Kidney (tissue), 14 donors: ENCODE results near the gene FBXO42. TPM values are rescaled to one million over a fixed set of nuclear protein-coding genes. Genes with fewer than 3 reads are reported as not detected.

Experiments
- DNase-seq, 5 donors: peaks; one replicate each; pipeline ENCODE4 v3.0.0-alpha.2; 2013 to 2020
- FAIRE-seq: peaks from 2 replicates; lab custom pipeline; 2012; peaks lifted over from hg19 to GRCh38; lab: Jason Lieb, UNC
- H3K27ac ChIP-seq, 2 donors: one replicate each; pipeline ENCODE4 v1.7.0; 2013; ENCODE audit warnings: low read depth in 2 of 2, low read length in 2 of 2, inconsistent platforms in 1 of 2
- H3K27me3 ChIP-seq: one replicate; pipeline ENCODE4 v1.7.1; 2013; ENCODE audit warnings: low read length, inconsistent platforms; ENCODE audit not compliant: control insufficient read depth, insufficient read depth
- H3K36me3 ChIP-seq, 3 donors: one replicate each; pipeline versions ENCODE4 v1.7.0 to v1.7.1; 2013; ENCODE audit warnings: low read length in 3 of 3, control low read depth in 1 of 3, inconsistent platforms in 1 of 3; ENCODE audit not compliant: insufficient read depth in 3 of 3, control insufficient read depth in 2 of 3
- H3K4me1 ChIP-seq, 3 donors: one replicate each; pipeline versions ENCODE4 v1.7.0 to v1.7.1; 2013; ENCODE audit warnings: low read length in 3 of 3, inconsistent platforms in 1 of 3, low read depth in 1 of 3; ENCODE audit not compliant: control insufficient read depth in 2 of 3, insufficient read depth in 2 of 3
- H3K4me3 ChIP-seq, 3 donors: one replicate each; pipeline versions ENCODE4 v1.7.0 to v1.8.1; 2013; ENCODE audit warnings: low read length in 3 of 3, control low read depth in 1 of 3, inconsistent platforms in 1 of 3
- H3K9ac ChIP-seq, 3 donors: one replicate each; pipeline versions ENCODE4 v1.7.0 to v1.7.1; 2013; ENCODE audit warnings: low read length in 3 of 3, control low read depth in 1 of 3, inconsistent platforms in 1 of 3
- H3K9me3 ChIP-seq, 3 donors: one replicate each; pipeline versions ENCODE4 v1.7.0 to v1.7.1; 2013; ENCODE audit warnings: low read length in 3 of 3, control low read depth in 1 of 3, inconsistent platforms in 1 of 3; ENCODE audit not compliant: control insufficient read depth in 2 of 3, insufficient read depth in 1 of 3
- intact Hi-C: fragments of 100-400 bp; cut with DNase I; formaldehyde crosslinking; loops from one replicate; pipeline ENCODE4 v1.11.1; 2022
- polyA plus RNA-seq: library from polyadenylated mRNA; stranded (reverse); fragments of 350-450 nt; fragmentation: Illumina TruSeq; extraction: RNeasy Lipid Tissue Mini Kit (QIAGEN cat#74804); gene quantifications from one replicate; pipeline ENCODE4 v1.2.3, GENCODE V29; 2014; ENCODE audit warnings: low read depth, low replicate concordance; ENCODE audit not compliant: insufficient read depth
- total RNA-seq: library from RNA; stranded (reverse); fragmentation: NEBNext Ultra II Directional; extraction: Animal tissue kit (Norgen Biotek cat#: 25700); gene quantifications from one replicate; pipeline ENCODE4 v1.2.1, GENCODE V29; 2021
- TF ChIP-seq, protein P1 (sequence below): IDR thresholded peaks from 3 replicates; pipeline ENCODE4 v1.5.1; 2012; ENCODE audit warnings: mild to moderate bottlenecking, moderate library complexity, borderline replicate concordance; ENCODE audit not compliant: insufficient read depth; ENCODE audit errors: extremely low read depth
- donor health status: control.
- donor health status: control.
- donor health status: control.
- donor health status: control.
- donor health status: control.
- donor health status: DM: yes; HTN: yes; CAD: no.
- donor health status: Normal renal cell carcinoma (clear cell type).

FBXO42 gene
- total and polyA plus RNA-seq, 2 donors from 2014 or later, result 14.1 to 22.1 TPM

DNA sequence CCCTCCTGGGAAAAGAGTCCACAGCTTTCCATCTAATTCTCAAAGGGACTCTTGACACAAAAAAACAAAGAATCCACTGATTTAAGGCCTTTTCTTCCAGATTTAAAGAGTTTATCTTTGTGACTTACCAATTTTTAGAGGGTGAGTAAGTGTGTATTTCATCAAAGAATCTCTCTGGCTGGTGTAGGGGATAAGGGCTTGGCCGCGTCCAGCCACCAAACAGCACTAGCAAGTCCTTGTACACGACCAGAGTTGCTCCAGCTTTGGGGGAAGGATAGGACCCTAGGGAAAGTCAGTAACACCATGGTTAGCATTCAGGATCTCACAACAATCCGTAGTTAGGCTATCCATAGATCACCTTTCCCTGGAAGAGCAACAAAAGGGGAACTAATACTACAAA is 95.8 kb downstream of the FBXO42 start:
- Histone ChIP-seq H3K27ac (no peak overlapping the region), H3K9ac (no peak overlapping the region), H3K4me3 (no peak overlapping the region), H3K9me3 (no peaks in the 10 kb centered on the region), H3K36me3 (peaks cover 0 to 39% (median 19%) of the 10 kb centered on the region in 3 donors), H3K4me1 (no peaks in the 10 kb centered on the region), H3K27me3 (no peaks in the 10 kb centered on the region)
- intact Hi-C loops, result no loop called here
- DNase-seq (no peak), FAIRE-seq (no peak)
- TF ChIP-seq, protein P1, sequence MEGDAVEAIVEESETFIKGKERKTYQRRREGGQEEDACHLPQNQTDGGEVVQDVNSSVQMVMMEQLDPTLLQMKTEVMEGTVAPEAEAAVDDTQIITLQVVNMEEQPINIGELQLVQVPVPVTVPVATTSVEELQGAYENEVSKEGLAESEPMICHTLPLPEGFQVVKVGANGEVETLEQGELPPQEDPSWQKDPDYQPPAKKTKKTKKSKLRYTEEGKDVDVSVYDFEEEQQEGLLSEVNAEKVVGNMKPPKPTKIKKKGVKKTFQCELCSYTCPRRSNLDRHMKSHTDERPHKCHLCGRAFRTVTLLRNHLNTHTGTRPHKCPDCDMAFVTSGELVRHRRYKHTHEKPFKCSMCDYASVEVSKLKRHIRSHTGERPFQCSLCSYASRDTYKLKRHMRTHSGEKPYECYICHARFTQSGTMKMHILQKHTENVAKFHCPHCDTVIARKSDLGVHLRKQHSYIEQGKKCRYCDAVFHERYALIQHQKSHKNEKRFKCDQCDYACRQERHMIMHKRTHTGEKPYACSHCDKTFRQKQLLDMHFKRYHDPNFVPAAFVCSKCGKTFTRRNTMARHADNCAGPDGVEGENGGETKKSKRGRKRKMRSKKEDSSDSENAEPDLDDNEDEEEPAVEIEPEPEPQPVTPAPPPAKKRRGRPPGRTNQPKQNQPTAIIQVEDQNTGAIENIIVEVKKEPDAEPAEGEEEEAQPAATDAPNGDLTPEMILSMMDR, result no peak

DNA sequence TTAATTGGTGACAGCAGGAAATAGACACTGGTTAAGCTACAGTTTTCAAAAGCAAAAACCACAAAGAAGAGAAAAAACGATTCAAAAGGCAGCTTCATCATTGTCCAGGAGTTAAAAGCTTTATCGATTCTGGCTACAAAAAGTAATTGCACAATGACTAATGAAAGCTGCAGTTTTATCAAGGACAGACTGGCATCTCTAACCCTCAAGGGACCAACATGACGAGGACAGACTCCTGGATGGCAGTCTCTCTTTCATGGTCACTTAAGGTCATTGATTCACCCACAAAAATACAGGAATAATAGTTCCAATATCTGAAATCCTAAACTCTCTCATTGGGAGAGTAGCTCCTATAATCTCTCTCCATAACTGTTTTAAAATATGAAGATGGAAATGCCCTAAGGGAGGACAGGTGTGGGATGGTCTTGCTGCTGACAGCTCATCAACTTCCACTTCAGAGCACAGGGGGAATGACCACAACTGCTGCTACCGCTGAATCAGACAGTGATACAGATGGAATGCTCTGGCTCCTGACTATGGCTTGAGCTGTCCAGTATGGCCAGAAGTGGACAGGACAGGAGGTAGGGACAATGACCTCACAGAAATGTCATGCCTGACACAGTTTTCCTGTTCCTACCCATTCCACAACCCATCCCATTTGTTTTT is 97.9 kb downstream of the FBXO42 start:
- intact Hi-C loops, result no loop called here
- Histone ChIP-seq H3K27ac (no peak overlapping the region), H3K4me3 (no peak overlapping the region), H3K36me3 (peaks cover 0 to 41% (median 29%) of the 10 kb centered on the region in 3 donors), H3K4me1 (peaks cover 0 to 1% (median 0%) of the 10 kb centered on the region in 3 donors), H3K9ac (no peak overlapping the region), H3K27me3 (no peaks in the 10 kb centered on the region), H3K9me3 (no peaks in the 10 kb centered on the region)
- TF ChIP-seq, protein P1, result no peak
- FAIRE-seq, result no peak
- no peak for DNase-seq

DNA sequence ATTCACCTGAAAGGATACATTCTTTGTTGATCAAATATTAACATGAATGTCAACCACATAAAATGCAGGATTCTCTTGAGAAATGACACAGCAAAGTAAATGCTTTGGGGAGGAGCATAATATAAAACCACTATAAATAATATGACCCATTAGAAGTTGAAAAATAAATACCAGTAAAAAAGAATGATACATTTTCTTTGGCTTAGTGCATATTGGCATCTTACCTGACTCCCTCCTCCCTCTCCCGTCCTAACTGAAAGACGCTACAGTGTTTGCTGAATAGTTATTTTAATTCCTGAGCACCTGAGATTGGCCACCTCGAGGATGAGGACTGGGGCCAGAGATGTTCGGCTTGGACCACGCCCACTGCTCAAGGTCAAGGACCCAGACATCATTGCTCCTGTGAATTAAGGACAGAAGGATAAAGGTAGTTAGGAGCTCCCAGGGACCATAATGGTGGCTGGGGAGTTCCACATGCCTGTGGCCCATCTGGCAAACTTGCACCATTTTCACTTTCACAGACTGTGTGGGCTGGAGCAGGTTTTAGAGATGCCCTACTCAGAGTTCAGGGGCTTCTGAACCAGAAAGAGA is 98.9 kb downstream of the FBXO42 start:
- no peak for DNase-seq
- H3K36me3 ChIP-seq, result peaks cover 0 to 41% (median 29%) of the 10 kb centered on the region in 3 donors

More for the DNA sequence above, 98.9 kb downstream of the FBXO42 start:
- no peak overlapping the region for H3K9ac ChIP-seq
- TF ChIP-seq, protein P1, result no peak
- H3K27ac ChIP-seq, result no peak overlapping the region
- no peaks in the 10 kb centered on the region for H3K9me3 ChIP-seq
- peaks cover 0 to 9% (median 7%) of the 10 kb centered on the region in 3 donors for H3K4me1 ChIP-seq
- H3K4me3 ChIP-seq, result no peak overlapping the region
- intact Hi-C loops, result no loop called here
- no peaks in the 10 kb centered on the region for H3K27me3 ChIP-seq
- FAIRE-seq, result no peak
